ENCODE results near the gene FHIT. TPM values are rescaled to one million over a fixed set of nuclear protein-coding genes. Genes with fewer than 3 reads are reported as not detected.

The FHIT gene
- polyA plus RNA-seq, 1 of the 3 experiments (the other 2 are of a cell fraction): 0.41 TPM

GRCh38 chr3:61162965-61163364 is 88.3 kb downstream of the FHIT start:
- Histone ChIP-seq H3K27ac (ENCODE audit: low read depth in 2 of 2, low read length in 1 of 2) (no peak overlapping the region), H3K9me2 (no peaks in the 10 kb centered on the region), H3K36me3 (replicated peaks in 1 of 2; ENCODE audit: control insufficient read depth in 1 of 2, insufficient read depth in 2 of 2, low read length in 1 of 2) (no peaks in the 10 kb centered on the region), H3K4me1 (ENCODE audit: control insufficient read depth in 1 of 2, insufficient read depth in 2 of 2, low read depth in 1 of 2, low read length in 1 of 2) (no peaks in the 10 kb centered on the region), H3K4me2 (no peak overlapping the region), H3K9me3 (no peaks in the 10 kb centered on the region), H3K9ac (no peak overlapping the region), H3K4me3 (ENCODE audit: low read depth in 2 of 2, low read length in 1 of 2) (no peak overlapping the region), H3K27me3 (ENCODE audit: insufficient read depth) (no peaks in the 10 kb centered on the region), H2AFZ (ENCODE audit: low read depth) (no peak overlapping the region), H3K79me2 (ENCODE audit: insufficient read depth) (no peaks in the 10 kb centered on the region), H3F3A (replicated peaks; ENCODE audit: insufficient read depth) (no peaks in the 10 kb centered on the region), H4K20me1 (ENCODE audit: insufficient read depth) (no peaks in the 10 kb centered on the region)
- ChIA-PET CTCF (no interaction called here), POLR2A (no interaction called here)
- DNase-seq: no peak
- TF ChIP-seq TCF12 (IDR thresholded peaks at IDR 0.05): no peak
- WGBS (ENCODE audit: low lambda C conversion rate): 47% methylated on average over 2 of the region's 2 CpGs

GRCh38 chr3:61158667-61159066 is 92.6 kb downstream of the FHIT start:
- TF ChIP-seq USF1 (IDR thresholded peaks at IDR 0.05; ENCODE audit: borderline replicate concordance, low read depth) (no peak), MEF2A (IDR thresholded peaks at IDR 0.05; ENCODE audit: borderline replicate concordance, low read depth) (no peak), RCOR1 (IDR thresholded peaks at IDR 0.05; ENCODE audit: low read length) (no peak)
- Histone ChIP-seq H3K9me3 (no peaks in the 10 kb centered on the region), H3K4me1 (ENCODE audit: control insufficient read depth in 1 of 2, insufficient read depth in 2 of 2, low read depth in 1 of 2, low read length in 1 of 2) (peaks cover 0 to 9% of the 10 kb centered on the region in 2 experiments; a peak in 2 of 4 replicates), H3K27me3 (ENCODE audit: insufficient read depth) (no peaks in the 10 kb centered on the region), H4K20me1 (ENCODE audit: insufficient read depth) (no peaks in the 10 kb centered on the region), H3K79me2 (ENCODE audit: insufficient read depth) (no peaks in the 10 kb centered on the region), H3K4me2 (no peak overlapping the region), H3K4me3 (ENCODE audit: low read depth in 2 of 2, low read length in 1 of 2) (no peak overlapping the region), H3K9me2 (no peaks in the 10 kb centered on the region), H3K36me3 (replicated peaks in 1 of 2; ENCODE audit: control insufficient read depth in 1 of 2, insufficient read depth in 2 of 2, low read length in 1 of 2) (no peaks in the 10 kb centered on the region), H2AFZ (ENCODE audit: low read depth) (no peak overlapping the region), H3F3A (replicated peaks; ENCODE audit: insufficient read depth) (no peaks in the 10 kb centered on the region), H3K27ac (ENCODE audit: low read depth in 2 of 2, low read length in 1 of 2) (no peak overlapping the region), H3K9ac (no peak overlapping the region)
- POLR2A ChIA-PET: no interaction called here
- CTCF ChIA-PET: interaction anchor here (0.9 kb wide), 1 partner anchor 9 kb away, joined by 3 read pairs; no protein-coding TSS in a partner anchor
- DNase-seq: no peak

GRCh38 chr3:61158216-61158615 is 93.0 kb downstream of the FHIT start:
- CTCF ChIA-PET: interaction anchor here (0.9 kb wide), 1 partner anchor 8 kb away, joined by 3 read pairs; no protein-coding TSS in a partner anchor
- no peak overlapping the region for H3K9ac ChIP-seq
- POLR2A ChIA-PET: no interaction called here
- H3K4me3 ChIP-seq (ENCODE audit: low read depth in 2 of 2, low read length in 1 of 2): no peak overlapping the region
- H3K4me1 ChIP-seq (ENCODE audit: control insufficient read depth in 1 of 2, insufficient read depth in 2 of 2, low read depth in 1 of 2, low read length in 1 of 2): peaks cover 0 to 9% of the 10 kb centered on the region in 2 experiments; a peak in 2 of 4 replicates
- no peaks in the 10 kb centered on the region for H3K9me2 ChIP-seq
- no peak overlapping the region for H3K4me2 ChIP-seq
- no peak for TF ChIP-seq FOXM1 (IDR thresholded peaks at IDR 0.05; ENCODE audit: low read depth)
- H3F3A ChIP-seq (replicated peaks; ENCODE audit: insufficient read depth): no peaks in the 10 kb centered on the region
- H4K20me1 ChIP-seq (ENCODE audit: insufficient read depth): no peaks in the 10 kb centered on the region
- H2AFZ ChIP-seq (ENCODE audit: low read depth): no peak overlapping the region
- no peaks in the 10 kb centered on the region for H3K27me3 ChIP-seq (ENCODE audit: insufficient read depth)
- 54% methylated on average over 4 of the region's 4 CpGs for WGBS (ENCODE audit: low lambda C conversion rate)
- no peak overlapping the region for H3K27ac ChIP-seq (ENCODE audit: low read depth in 2 of 2, low read length in 1 of 2)
- no peaks in the 10 kb centered on the region for H3K36me3 ChIP-seq (replicated peaks in 1 of 2; ENCODE audit: control insufficient read depth in 1 of 2, insufficient read depth in 2 of 2, low read length in 1 of 2)
- no peaks in the 10 kb centered on the region for H3K79me2 ChIP-seq (ENCODE audit: insufficient read depth)
- no peaks in the 10 kb centered on the region for H3K9me3 ChIP-seq
- no peak for DNase-seq

GRCh38 chr3:61157414-61157813 is 93.8 kb downstream of the FHIT start:
- TF ChIP-seq SMC3 (IDR thresholded peaks at IDR 0.05; ENCODE audit: low read depth, low read length): no peak
- H2AFZ ChIP-seq (ENCODE audit: low read depth): no peak overlapping the region
- no peaks in the 10 kb centered on the region for H3K79me2 ChIP-seq (ENCODE audit: insufficient read depth)
- H3K36me3 ChIP-seq (replicated peaks in 1 of 2; ENCODE audit: control insufficient read depth in 1 of 2, insufficient read depth in 2 of 2, low read length in 1 of 2): no peaks in the 10 kb centered on the region
- no peak overlapping the region for H3K9ac ChIP-seq
- H4K20me1 ChIP-seq (ENCODE audit: insufficient read depth): no peaks in the 10 kb centered on the region
- H3K9me2 ChIP-seq: no peaks in the 10 kb centered on the region
- H3K4me3 ChIP-seq (ENCODE audit: low read depth in 2 of 2, low read length in 1 of 2): no peak overlapping the region
- POLR2A ChIA-PET: no interaction called here
- DNase-seq: no peak
- no peak overlapping the region for H3K27ac ChIP-seq (ENCODE audit: low read depth in 2 of 2, low read length in 1 of 2)
- no peaks in the 10 kb centered on the region for H3F3A ChIP-seq (replicated peaks; ENCODE audit: insufficient read depth)
- no peaks in the 10 kb centered on the region for H3K27me3 ChIP-seq (ENCODE audit: insufficient read depth)
- peaks cover 0 to 9% of the 10 kb centered on the region in 2 experiments; a peak in 2 of 4 replicates for H3K4me1 ChIP-seq (ENCODE audit: control insufficient read depth in 1 of 2, insufficient read depth in 2 of 2, low read depth in 1 of 2, low read length in 1 of 2)
- CTCF ChIA-PET: no interaction called here
- H3K9me3 ChIP-seq: no peaks in the 10 kb centered on the region
- no peak overlapping the region for H3K4me2 ChIP-seq
